HG03558 (cell line): ENCODE data around the gene MSTN.
"Not testable (repeated sequence)": the region's sequence is repeated elsewhere in the genome, so short reads cannot be mapped to it uniquely, and the experiment has no call there.

ENCODE experiments used
- ATAC-seq: cut with Tn5 transposase; IDR thresholded peaks from one replicate; pipeline ENCODE4 v1.9.1; 2021; ENCODE audit warnings: moderate number of reproducible peaks; ENCODE audit not compliant: unreplicated experiment; ENCODE audit errors: extremely low read depth

Gene MSTN

GRCh38 chr2:190068764-190069163 lies 6.2 kb upstream of the MSTN start:
- no peak for ATAC-seq

- no peak for ATAC-seq
Observed at GRCh38 chr2:190065839-190066238, 3.3 kb upstream of the MSTN start.

- ATAC-seq, result no peak
Observed at GRCh38 chr2:190063624-190064023, 1.1 kb upstream of the MSTN start.

GRCh38 chr2:190062053-190062452 lies 476 bp downstream of the MSTN start:
- no peak for ATAC-seq

- ATAC-seq, result no peak
Observed at GRCh38 chr2:190060626-190061025, 1.9 kb downstream of the MSTN start.

GRCh38 chr2:190060019-190060418 lies 2.5 kb downstream of the MSTN start:
- ATAC-seq, result no peak

- no peak for ATAC-seq
Observed at GRCh38 chr2:190053426-190053825, 9.1 kb downstream of the MSTN start.

GRCh38 chr2:190052307-190052706 lies 10.2 kb downstream of the MSTN start:
- no peak for ATAC-seq

- no peak for ATAC-seq
Observed at GRCh38 chr2:190051223-190051622, 11.3 kb downstream of the MSTN start.

- ATAC-seq, result no peak
Observed at GRCh38 chr2:190050001-190050400, 12.5 kb downstream of the MSTN start.

- no peak for ATAC-seq
Observed at GRCh38 chr2:190044866-190045265, 17.7 kb downstream of the MSTN start.

- no peak for ATAC-seq
Observed at GRCh38 chr2:190043441-190043840, 19.1 kb downstream of the MSTN start.

GRCh38 chr2:190036071-190036470 lies 26.5 kb downstream of the MSTN start:
- no peak for ATAC-seq

- ATAC-seq, result not testable (repeated sequence)
Observed at GRCh38 chr2:190034417-190034816, 28.1 kb downstream of the MSTN start.

- ATAC-seq, result no peak
Observed at GRCh38 chr2:190031969-190032618, 30.4 kb downstream of the MSTN start.

GRCh38 chr2:190023860-190024259 lies 38.7 kb downstream of the MSTN start:
- no peak for ATAC-seq

GRCh38 chr2:190020720-190021119 lies 41.8 kb downstream of the MSTN start:
- no peak for ATAC-seq

- no peak for ATAC-seq
Observed at GRCh38 chr2:190017837-190018236, 44.7 kb downstream of the MSTN start.

GRCh38 chr2:190015969-190016368 lies 46.6 kb downstream of the MSTN start:
- not testable (repeated sequence) for ATAC-seq
